CD14-positive monocyte (primary cell): ENCODE data around the gene DOCK3. TPM values are rescaled to one million over a fixed set of nuclear protein-coding genes. Genes with fewer than 3 reads are reported as not detected.

Experiments used
- DNase-seq, 3 donors: peaks; one replicate each; pipeline ENCODE4 v3.0.0-alpha.2; 2011 to 2022
- H2AFZ ChIP-seq: 2 replicates; pipeline ENCODE4 v1.6.0; 2012; ENCODE audit warnings: mild to moderate bottlenecking, low read depth, low read length, inconsistent platforms; ENCODE audit not compliant: insufficient read depth, poor library complexity, severe bottlenecking
- H3K27ac ChIP-seq, 2 donors: 1 replicate in 1 of 2; 2 replicates in 1 of 2; pipeline ENCODE4 v1.5.1; 2012 to 2013; ENCODE audit warnings: low read length in 2 of 2, control low read depth in 1 of 2, inconsistent platforms in 1 of 2, low read depth in 1 of 2, mild to moderate bottlenecking in 1 of 2
- H3K27me3 ChIP-seq, 2 donors: one replicate each; pipeline versions ENCODE4 v1.6.0 to v1.6.1; 2011 to 2013; ENCODE audit warnings: low read length in 2 of 2; ENCODE audit not compliant: control insufficient read depth in 2 of 2, insufficient read depth in 2 of 2
- H3K36me3 ChIP-seq, 2 donors: replicated peaks in 1 of 2; 1 replicate in 1 of 2; 2 replicates in 1 of 2; pipeline versions ENCODE4 v1.5.1 to v1.6.1; 2012 to 2013; ENCODE audit warnings: low read length in 2 of 2, control low read depth in 1 of 2, inconsistent platforms in 1 of 2, mild to moderate bottlenecking in 1 of 2; ENCODE audit not compliant: insufficient read depth in 2 of 2, control insufficient read depth in 1 of 2
- H3K4me1 ChIP-seq, 2 donors: 1 replicate in 1 of 2; 2 replicates in 1 of 2; pipeline versions ENCODE4 v1.5.1 to v1.6.1; 2012 to 2013; ENCODE audit warnings: low read length in 2 of 2, control low read depth in 1 of 2, inconsistent platforms in 1 of 2, mild to moderate bottlenecking in 1 of 2, moderate library complexity in 1 of 2; ENCODE audit not compliant: insufficient read depth in 2 of 2, control insufficient read depth in 1 of 2
- H3K4me2 ChIP-seq: replicated peaks from 2 replicates; pipeline ENCODE3; 2012; ENCODE audit warnings: low read length, moderate library complexity, mild to moderate bottlenecking; ENCODE audit not compliant: poor library complexity, severe bottlenecking; ENCODE audit errors: extremely low read depth
- H3K4me3 ChIP-seq, 3 experiments: fragments of 200-600 bp in 1 of 3; sonication (generic) in 1 of 3; replicated peaks in 1 of 3; 1 replicate in 2 of 3; 2 replicates in 1 of 3; pipeline ENCODE4 v1.5.1; 2011 to 2013; ENCODE audit warnings: low read length in 3 of 3, mild to moderate bottlenecking in 3 of 3, control low read depth in 2 of 3, low read depth in 2 of 3, inconsistent platforms in 1 of 3, moderate library complexity in 1 of 3
- H3K79me2 ChIP-seq: 2 replicates; pipeline ENCODE4 v1.6.0; 2012; ENCODE audit warnings: mild to moderate bottlenecking, control low read depth, inconsistent platforms, low read length, moderate library complexity; ENCODE audit not compliant: insufficient read depth
- H3K9ac ChIP-seq: 2 replicates; pipeline ENCODE4 v1.6.0; 2017; ENCODE audit warnings: low read length, mild to moderate bottlenecking; ENCODE audit not compliant: insufficient read depth, poor library complexity, severe bottlenecking
- H3K9me3 ChIP-seq, 2 donors: replicated peaks in 1 of 2; 1 replicate in 1 of 2; 2 replicates in 1 of 2; pipeline versions ENCODE4 v1.5.1 to v1.6.1; 2012 to 2013; ENCODE audit warnings: low read length in 2 of 2, control low read depth in 1 of 2; ENCODE audit not compliant: control insufficient read depth in 1 of 2, insufficient read depth in 1 of 2
- H4K20me1 ChIP-seq: 2 replicates; pipeline ENCODE4 v1.6.0; 2012; ENCODE audit warnings: mild to moderate bottlenecking, low read length, control low read depth, moderate library complexity; ENCODE audit not compliant: insufficient read depth
- H3K27ac Mint-ChIP-seq, 7 donors: one replicate each; pipeline ENCODE4 v1.8.0; 2020; ENCODE audit warnings: mild to moderate bottlenecking in 7 of 7, mixed read lengths in 7 of 7, moderate library complexity in 6 of 7, inconsistent platforms in 2 of 7
- H3K27me3 Mint-ChIP-seq, 3 donors: one replicate each; pipeline ENCODE4 v1.8.0; 2021 to 2022; ENCODE audit warnings: low read depth in 3 of 3, mild to moderate bottlenecking in 3 of 3, mixed read lengths in 3 of 3, moderate library complexity in 3 of 3, inconsistent platforms in 1 of 3
- H3K36me3 Mint-ChIP-seq, 2 donors: one replicate each; pipeline ENCODE4 v1.8.0; 2020; ENCODE audit warnings: mixed read lengths in 2 of 2, inconsistent platforms in 1 of 2, mild to moderate bottlenecking in 1 of 2
- H3K4me1 Mint-ChIP-seq: one replicate; pipeline ENCODE4 v1.8.0; 2020; ENCODE audit warnings: mild to moderate bottlenecking, mixed read lengths
- H3K4me3 Mint-ChIP-seq, 2 donors: one replicate each; pipeline ENCODE4 v1.8.0; 2020; ENCODE audit warnings: mild to moderate bottlenecking in 2 of 2, mixed read lengths in 2 of 2, moderate library complexity in 1 of 2
- H3K9me3 Mint-ChIP-seq, 7 donors: one replicate each; pipeline ENCODE4 v1.8.0; 2020 to 2022; ENCODE audit warnings: mixed read lengths in 7 of 7, mild to moderate bottlenecking in 6 of 7, moderate library complexity in 6 of 7, inconsistent platforms in 2 of 7
- CTCF ChIP-seq: fragments of 200-600 bp; IDR thresholded peaks from one replicate; pipeline ENCODE4 v1.8.0; 2022; ENCODE audit warnings: antibody characterized with exemption, mild to moderate bottlenecking
- WGBS: methylation state at CpG from one replicate; pipeline ENCODE4 v1.1.5; 2013; ENCODE audit warnings: missing lambda C conversion rate; ENCODE audit not compliant: insufficient coverage; 5-methylcytosine and 5-hydroxymethylcytosine counted together
- intact Hi-C, 2 donors: fragments of 100-400 bp; cut with micrococcal nuclease; formaldehyde crosslinking; loops; one replicate each; pipeline versions ENCODE4 v1.15.0 to v1.15.1; 2023
- polyA plus RNA-seq, 3 donors: library from polyadenylated mRNA; depleted of rRNA in 1 of 3; unstranded in 2 of 3; stranded (reverse) in 1 of 3; fragments of 300-500 nt in 2 of 3; fragments of >200 nt in 1 of 3; fragmentation: Illumina TruSeq in 2 of 3; gene quantifications; 1 replicate in 2 of 3; 2 replicates in 1 of 3; pipeline ENCODE4 v1.2.3, GENCODE V29; 2012 to 2021

DOCK3 gene
- polyA plus RNA-seq, 3 donors: 0.03 TPM; not detected in 1

- H3K27me3 Mint-ChIP-seq: peaks cover 0 to 10% (median 1%) of the 10 kb centered on the region in 3 donors
- Histone ChIP-seq H3K27ac (no peak overlapping the region), H3K4me3 (no peak overlapping the region), H3K9me3 (peaks cover 0 to 5% of the 10 kb centered on the region in 2 donors), H3K79me2 (no peaks in the 10 kb centered on the region), H3K4me2 (no peak overlapping the region), H3K9ac (no peak overlapping the region), H3K4me1 (no peaks in the 10 kb centered on the region), H2AFZ (no peak overlapping the region), H3K27me3 (no peaks in the 10 kb centered on the region), H3K36me3 (no peaks in the 10 kb centered on the region), H4K20me1 (no peaks in the 10 kb centered on the region)
- TF ChIP-seq CTCF: peak; percentile 71
- H3K4me3 Mint-ChIP-seq: no peak overlapping the region
- H3K36me3 Mint-ChIP-seq: no peaks in the 10 kb centered on the region
- intact Hi-C loops: loop anchor here in 1 of 2 donors (5.0 to 10.0 kb wide), 2 partner anchors 275 to 397 kb away; no protein-coding TSS in a partner anchor
- peak in 2 of 3 donors; percentile 35 to 41 for DNase-seq
- WGBS: 0% methylated on average over 1 of the region's 4 CpGs
- H3K9me3 Mint-ChIP-seq: peaks cover 0 to 8% (median 0%) of the 10 kb centered on the region in 7 donors
- no peaks in the 10 kb centered on the region for H3K4me1 Mint-ChIP-seq
- H3K27ac Mint-ChIP-seq: no peak overlapping the region
Measured at GRCh38 chr3:51371943-51372557, 697.3 kb downstream of the DOCK3 start.

GRCh38 chr3:51373658-51374421 lies 699.1 kb downstream of the DOCK3 start:
- H3K4me2 ChIP-seq: no peak overlapping the region
- H3K27ac ChIP-seq: no peak overlapping the region
- Mint-ChIP-seq H3K27ac (no peak overlapping the region), H3K36me3 (no peaks in the 10 kb centered on the region), H3K9me3 (no peaks in the 10 kb centered on the region), H3K4me1 (peaks cover 3% of the 10 kb centered on the region), H3K27me3 (peaks cover 3 to 8% (median 3%) of the 10 kb centered on the region in 3 donors), H3K4me3 (no peak overlapping the region)
- no peaks in the 10 kb centered on the region for H3K36me3 ChIP-seq
- intact Hi-C loops: loop anchor here in 1 of 2 donors (5.0 to 10.0 kb wide), 2 partner anchors 277 to 399 kb away; no protein-coding TSS in a partner anchor
- H3K9me3 ChIP-seq: no peaks in the 10 kb centered on the region
- H3K9ac ChIP-seq: no peak overlapping the region
- no peak overlapping the region for H2AFZ ChIP-seq
- WGBS: 90% methylated on average over 5 of the region's 5 CpGs
- H3K27me3 ChIP-seq: no peaks in the 10 kb centered on the region
- TF ChIP-seq CTCF: no peak
- H3K4me1 ChIP-seq: no peaks in the 10 kb centered on the region
- no peaks in the 10 kb centered on the region for H3K79me2 ChIP-seq
- DNase-seq: no peak
- no peak overlapping the region for H3K4me3 ChIP-seq
- H4K20me1 ChIP-seq: no peaks in the 10 kb centered on the region
